Erythroblast (primary cell): ENCODE results near the gene MGAT1.

Source experiments
- GATA1 ChIP-seq: IDR thresholded peaks from 2 replicates; pipeline ENCODE4 v1.6.1; 2011; ENCODE audit warnings: low read depth, mild to moderate bottlenecking, control low read depth, low read length, moderate library complexity
- POLR2A ChIP-seq: IDR thresholded peaks from 2 replicates; pipeline ENCODE4 v1.6.1; 2011; ENCODE audit warnings: mild to moderate bottlenecking, low read length

- TF ChIP-seq POLR2A (no peak), GATA1 (no peak)
Observed at GRCh38 chr5:180785794-180786221, 16.8 kb downstream of the MGAT1 start.
